Smooth muscle cell (in vitro differentiated cells): Measurements from ENCODE around the gene TRA2B. TPM values are rescaled to one million over a fixed set of nuclear protein-coding genes. Genes with fewer than 3 reads are reported as not detected.

Experiments used
- polyA plus RNA-seq: library from polyadenylated mRNA; unstranded; fragments of >200 nt; fragmentation: Nextera tagmentation; extraction: Ambion mirVana; gene quantifications from 2 replicates; pipeline ENCODE4 v1.2.1, GENCODE V29; 2016
- total RNA-seq: library from RNA; depleted of rRNA; stranded (reverse); fragments of >200 nt; gene quantifications from 2 replicates; pipeline ENCODE4 v1.2.3, GENCODE V29; 2014

The TRA2B gene
- total and polyA plus RNA-seq, 2 experiments from 2014 or later = 119 to 265 TPM

Other genes with a start within 250 kb of the TRA2B start
- 59.2 and 73.7 TPM in 2 replicates for gene IGF2BP2, start 113.0 kb downstream of the TRA2B start, total RNA-seq
- gene IGF2BP2, start 113.0 kb downstream of the TRA2B start, polyA plus RNA-seq = 80.6 and 105 TPM in 2 replicates
- gene ETV5, start 171.1 kb upstream of the TRA2B start, total RNA-seq = 29.8 and 51.8 TPM in 2 replicates
- 23.3 and 32.6 TPM in 2 replicates for gene ETV5, start 171.1 kb upstream of the TRA2B start, polyA plus RNA-seq